Measurements from ENCODE around the gene LRMDA.

Gene LRMDA

DNA sequence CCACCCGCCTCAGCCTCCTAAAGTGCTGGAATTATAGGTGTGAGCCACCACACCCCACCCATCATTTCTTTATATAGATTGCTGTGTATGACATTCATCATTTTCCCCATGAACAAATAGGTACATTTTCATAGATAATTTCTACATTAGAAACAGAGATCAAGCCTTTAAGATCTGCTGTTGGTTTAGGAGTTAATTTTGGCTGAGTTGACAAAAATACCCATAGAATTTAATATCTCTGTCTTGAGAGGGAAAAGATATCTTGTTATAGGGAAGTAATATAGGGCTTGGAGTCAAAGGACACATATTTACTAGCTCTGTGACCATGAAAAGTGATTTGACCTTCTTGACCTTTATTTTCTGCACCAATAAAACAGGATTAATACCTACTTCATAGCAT, 51.8 kb downstream of the LRMDA start:
- TF ChIP-seq, protein P1, sequence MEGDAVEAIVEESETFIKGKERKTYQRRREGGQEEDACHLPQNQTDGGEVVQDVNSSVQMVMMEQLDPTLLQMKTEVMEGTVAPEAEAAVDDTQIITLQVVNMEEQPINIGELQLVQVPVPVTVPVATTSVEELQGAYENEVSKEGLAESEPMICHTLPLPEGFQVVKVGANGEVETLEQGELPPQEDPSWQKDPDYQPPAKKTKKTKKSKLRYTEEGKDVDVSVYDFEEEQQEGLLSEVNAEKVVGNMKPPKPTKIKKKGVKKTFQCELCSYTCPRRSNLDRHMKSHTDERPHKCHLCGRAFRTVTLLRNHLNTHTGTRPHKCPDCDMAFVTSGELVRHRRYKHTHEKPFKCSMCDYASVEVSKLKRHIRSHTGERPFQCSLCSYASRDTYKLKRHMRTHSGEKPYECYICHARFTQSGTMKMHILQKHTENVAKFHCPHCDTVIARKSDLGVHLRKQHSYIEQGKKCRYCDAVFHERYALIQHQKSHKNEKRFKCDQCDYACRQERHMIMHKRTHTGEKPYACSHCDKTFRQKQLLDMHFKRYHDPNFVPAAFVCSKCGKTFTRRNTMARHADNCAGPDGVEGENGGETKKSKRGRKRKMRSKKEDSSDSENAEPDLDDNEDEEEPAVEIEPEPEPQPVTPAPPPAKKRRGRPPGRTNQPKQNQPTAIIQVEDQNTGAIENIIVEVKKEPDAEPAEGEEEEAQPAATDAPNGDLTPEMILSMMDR (conservative IDR thresholded peaks at IDR 0.05; ENCODE audit: low read depth, low read length) = no peak
- no peaks in the 10 kb centered on the region for H3K79me2 ChIP-seq (ENCODE audit: insufficient read depth, low read depth)

DNA sequence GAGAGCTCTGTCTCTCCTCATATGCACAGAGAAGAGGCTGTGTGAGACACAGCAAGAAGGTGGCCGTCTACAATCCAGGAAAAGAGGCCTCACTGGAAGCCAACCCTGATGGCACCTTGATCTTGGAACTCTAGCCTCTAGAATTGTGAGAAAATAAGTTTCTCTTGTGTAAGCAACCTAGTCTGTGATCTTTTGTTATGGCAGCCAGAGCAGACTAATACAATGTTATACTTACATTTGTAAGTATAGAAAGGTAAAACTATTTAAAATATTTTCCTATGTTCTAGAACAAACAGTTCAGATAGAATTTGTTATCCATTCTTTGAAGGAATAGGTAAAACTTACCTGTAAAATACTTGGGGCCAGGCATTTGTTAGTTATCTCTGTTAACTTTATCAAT, 53.3 kb downstream of the LRMDA start:
- H3K4me1 ChIP-seq (ENCODE audit: low read depth, poor library complexity, severe bottlenecking) = no peaks in the 10 kb centered on the region
- no peak overlapping the region for H3K4me2 ChIP-seq
- H3K9ac ChIP-seq = no peak overlapping the region
- H3K79me2 ChIP-seq (ENCODE audit: insufficient read depth, low read depth) = no peaks in the 10 kb centered on the region
- H2AFZ ChIP-seq (ENCODE audit: low read depth) = no peak overlapping the region
- no peaks in the 10 kb centered on the region for H3K36me3 ChIP-seq (ENCODE audit: insufficient read depth)
- no peak overlapping the region for H3K27ac ChIP-seq
- TF ChIP-seq, protein P1 (conservative IDR thresholded peaks at IDR 0.05; ENCODE audit: low read depth, low read length) = no peak
- no peaks in the 10 kb centered on the region for H3K27me3 ChIP-seq (ENCODE audit: insufficient read depth, low read depth)
- H3K4me3 ChIP-seq (IDR thresholded peaks at IDR 0.05; ENCODE audit: insufficient read depth, low read depth, low read length) = no peak overlapping the region
- H4K20me1 ChIP-seq (ENCODE audit: insufficient read depth) = no peaks in the 10 kb centered on the region

More for the DNA sequence above, 51.8 kb downstream of the LRMDA start:
- Histone ChIP-seq H3K4me2 (no peak overlapping the region), H3K4me1 (ENCODE audit: low read depth, poor library complexity, severe bottlenecking) (no peaks in the 10 kb centered on the region), H3K27me3 (ENCODE audit: insufficient read depth, low read depth) (no peaks in the 10 kb centered on the region), H3K36me3 (ENCODE audit: insufficient read depth) (no peaks in the 10 kb centered on the region), H3K9ac (no peak overlapping the region), H3K27ac (no peak overlapping the region), H3K4me3 (IDR thresholded peaks at IDR 0.05; ENCODE audit: insufficient read depth, low read depth, low read length) (no peak overlapping the region), H2AFZ (ENCODE audit: low read depth) (no peak overlapping the region), H4K20me1 (ENCODE audit: insufficient read depth) (no peaks in the 10 kb centered on the region)

DNA sequence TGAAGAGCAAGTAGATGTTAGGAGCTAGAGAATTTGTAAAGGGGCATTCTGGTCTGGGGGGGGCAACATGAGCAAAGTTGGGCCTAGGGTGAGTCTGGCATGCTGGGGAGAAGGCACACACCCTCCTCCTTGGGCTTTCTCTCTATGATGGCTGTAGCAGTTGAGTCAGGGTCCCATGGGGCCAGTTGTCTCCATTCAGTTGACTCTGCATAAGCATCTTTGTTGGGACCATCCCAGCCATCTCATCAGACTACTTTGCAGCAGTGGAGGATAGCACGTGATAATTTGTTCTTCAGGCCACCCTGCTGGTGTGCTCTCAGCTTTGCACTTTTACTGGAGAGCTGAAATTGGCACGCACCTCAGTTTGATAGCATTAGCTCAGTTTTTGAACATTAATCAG, 55.2 kb downstream of the LRMDA start:
- Histone ChIP-seq H3K4me2 (no peak overlapping the region), H3K4me1 (ENCODE audit: low read depth, poor library complexity, severe bottlenecking) (no peaks in the 10 kb centered on the region), H3K36me3 (ENCODE audit: insufficient read depth) (no peaks in the 10 kb centered on the region), H2AFZ (ENCODE audit: low read depth) (no peak overlapping the region), H3K4me3 (IDR thresholded peaks at IDR 0.05; ENCODE audit: insufficient read depth, low read depth, low read length) (no peak overlapping the region), H3K27me3 (ENCODE audit: insufficient read depth, low read depth) (no peaks in the 10 kb centered on the region), H3K79me2 (ENCODE audit: insufficient read depth, low read depth) (no peaks in the 10 kb centered on the region), H4K20me1 (ENCODE audit: insufficient read depth) (no peaks in the 10 kb centered on the region), H3K27ac (no peak overlapping the region), H3K9ac (no peak overlapping the region)
- TF ChIP-seq, protein P1 (conservative IDR thresholded peaks at IDR 0.05; ENCODE audit: low read depth, low read length) = no peak

DNA sequence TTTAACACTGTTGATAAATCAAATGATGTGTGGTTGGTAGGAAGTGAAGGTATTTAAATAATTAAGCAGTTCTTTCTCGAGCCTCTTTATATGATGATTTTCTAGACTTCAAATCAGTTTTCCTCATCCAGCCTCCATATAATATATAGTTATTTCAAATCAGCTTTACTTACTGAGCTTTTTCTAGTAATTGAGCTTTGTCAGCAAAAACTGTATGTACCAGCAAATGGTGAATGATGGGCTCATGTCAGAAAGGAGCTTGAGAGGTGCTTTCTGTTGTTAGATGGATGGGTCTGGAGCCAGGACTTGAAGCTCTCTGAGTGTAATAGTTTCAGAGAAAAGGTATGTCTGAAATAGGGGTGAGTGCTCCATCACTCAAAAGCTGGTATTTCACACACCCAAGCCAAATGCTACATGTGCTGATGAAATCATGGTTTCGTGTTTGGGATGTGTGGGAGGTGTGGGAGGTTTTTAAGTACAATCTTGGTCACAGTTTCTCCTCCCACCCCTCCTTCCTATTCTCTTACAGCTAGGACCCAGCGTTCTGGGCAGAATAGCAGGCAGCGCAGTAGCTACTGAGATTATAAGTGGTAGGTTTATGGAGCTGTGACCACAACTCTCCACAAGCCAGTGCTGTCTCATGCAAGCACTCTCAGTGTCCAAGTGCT, 55.8 kb downstream of the LRMDA start:
- H2AFZ ChIP-seq (ENCODE audit: low read depth) = no peak overlapping the region
- H3K27ac ChIP-seq = no peak overlapping the region
- no peak overlapping the region for H3K4me3 ChIP-seq (IDR thresholded peaks at IDR 0.05; ENCODE audit: insufficient read depth, low read depth, low read length)
- H3K4me1 ChIP-seq (ENCODE audit: low read depth, poor library complexity, severe bottlenecking) = no peaks in the 10 kb centered on the region
- TF ChIP-seq, protein P1 (conservative IDR thresholded peaks at IDR 0.05; ENCODE audit: low read depth, low read length) = no peak
- no peak overlapping the region for H3K4me2 ChIP-seq
- H3K79me2 ChIP-seq (ENCODE audit: insufficient read depth, low read depth) = no peaks in the 10 kb centered on the region
- H3K9ac ChIP-seq = no peak overlapping the region
- no peaks in the 10 kb centered on the region for H3K27me3 ChIP-seq (ENCODE audit: insufficient read depth, low read depth)
- no peaks in the 10 kb centered on the region for H4K20me1 ChIP-seq (ENCODE audit: insufficient read depth)
- H3K36me3 ChIP-seq (ENCODE audit: insufficient read depth) = no peaks in the 10 kb centered on the region
